Measurements from ENCODE around the gene DGKB. TPM values are rescaled to one million over a fixed set of nuclear protein-coding genes. Genes with fewer than 3 reads are reported as not detected.

DGKB gene
- total and polyA plus RNA-seq, 2 of the 8 experiments (the other 6 are each of a cell fraction or from before 2014, with no cell fraction given): 1.9 to 2.6 TPM

DNA sequence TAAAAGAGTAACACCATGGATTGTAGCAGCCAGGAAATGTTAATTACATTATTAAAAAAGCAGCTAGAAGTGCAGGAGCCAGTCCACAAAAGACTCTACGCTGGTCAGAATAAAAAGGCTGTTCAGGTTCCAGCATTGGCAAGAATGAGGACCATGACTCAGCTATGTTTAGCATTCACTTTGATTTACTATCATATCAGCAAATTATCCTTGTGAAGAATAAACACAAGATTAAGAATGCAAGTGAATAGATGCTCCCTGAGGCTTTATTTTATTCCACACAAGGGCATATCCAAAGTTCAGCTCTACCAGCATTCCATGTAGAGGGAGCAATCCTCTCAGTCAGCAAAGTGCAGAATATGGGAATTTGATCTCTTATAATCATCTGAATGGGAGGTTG lies 13.6 kb downstream of the DGKB start:
- H3K36me3 ChIP-seq (ENCODE audit: control insufficient read depth in 2 of 4, insufficient read depth in 4 of 4, low read length in 3 of 4): no peaks in the 10 kb centered on the region
- no peaks in the 10 kb centered on the region for H3K27me3 ChIP-seq (replicated peaks in 1 of 4; ENCODE audit: control insufficient read depth in 3 of 4, extremely low read depth in 1 of 4, insufficient read depth in 3 of 4, low read length in 3 of 4)
- H2BK120ac ChIP-seq (replicated peaks; ENCODE audit: low read depth, low read length): no peak overlapping the region
- H4K5ac ChIP-seq (ENCODE audit: insufficient read length, low read depth, low read length): no peak overlapping the region
- H3K79me2 ChIP-seq (ENCODE audit: control insufficient read depth in 1 of 2, insufficient read depth in 2 of 2, low read length in 2 of 2): no peaks in the 10 kb centered on the region
- ChIA-PET POLR2A (ENCODE audit: partially characterized antibody) (no interaction called here), CTCF (ENCODE audit: partially characterized antibody) (interaction anchor here (0.6 to 1.0 kb wide), 2 partner anchors 32 to 118 kb away, joined by 4 read pairs; no protein-coding TSS in a partner anchor)
- H4K20me1 ChIP-seq (replicated peaks in 1 of 2; ENCODE audit: control insufficient read depth in 1 of 2, insufficient read depth in 2 of 2, low read length in 2 of 2): no peaks in the 10 kb centered on the region
- H4K8ac ChIP-seq (ENCODE audit: extremely low read depth, insufficient read depth, low read length): no peak overlapping the region
- H4K91ac ChIP-seq (replicated peaks; ENCODE audit: insufficient read length, low read length): no peak overlapping the region
- no peaks in the 10 kb centered on the region for H3K9me3 ChIP-seq (ENCODE audit: insufficient read depth in 2 of 2, low read depth in 1 of 2, low read length in 1 of 2)
- H3K4me1 ChIP-seq (replicated peaks in 1 of 4; ENCODE audit: control insufficient read depth in 3 of 4, insufficient read depth in 4 of 4, low read length in 3 of 4): no peaks in the 10 kb centered on the region
- H2AK5ac ChIP-seq (ENCODE audit: low read depth, low read length): no peak overlapping the region
- no peak overlapping the region for H3K4ac ChIP-seq (replicated peaks; ENCODE audit: insufficient read length, low read depth, low read length)
- H3K56ac ChIP-seq (replicated peaks; ENCODE audit: insufficient read length, low read depth, low read length): no peak overlapping the region
- H2BK12ac ChIP-seq (ENCODE audit: low read depth, low read length): no peak overlapping the region
- 88% methylated on average over 1 of the region's 1 CpG; no CpG with 5 or more reads in 1 of the 2 experiments for WGBS, 2 experiments (ENCODE audit: extremely low coverage in 1 of 2, insufficient coverage in 1 of 2, insufficient read length in 1 of 2, insufficient replicate concordance in 2 of 2, low coverage in 1 of 2, low lambda C conversion rate in 2 of 2, missing lambda C conversion rate in 1 of 2)
- no peak overlapping the region for H3K27ac ChIP-seq (ENCODE audit: low read depth, low read length)
- H2BK5ac ChIP-seq (ENCODE audit: low read depth, low read length): no peak overlapping the region
- H3K4me3 ChIP-seq (ENCODE audit: extremely low read depth in 1 of 4, insufficient read depth in 2 of 4, low read depth in 3 of 4, low read length in 4 of 4): no peak overlapping the region
- no peak overlapping the region for H2BK20ac ChIP-seq (ENCODE audit: low read length)
- no peak overlapping the region for H2AFZ ChIP-seq (ENCODE audit: low read length)
- no peak overlapping the region for H3K4me2 ChIP-seq (ENCODE audit: insufficient read depth in 1 of 2, low read depth in 2 of 2, low read length in 2 of 2)
- H2BK15ac ChIP-seq (ENCODE audit: low read length): no peak overlapping the region
- no peaks in the 10 kb centered on the region for H3K79me1 ChIP-seq (ENCODE audit: low read depth, low read length)
- H3K14ac ChIP-seq (ENCODE audit: insufficient read length): no peak overlapping the region
- no peaks in the 10 kb centered on the region for H3K23me2 ChIP-seq (ENCODE audit: low read depth, low read length)
- no peak overlapping the region for H3K18ac ChIP-seq (ENCODE audit: extremely low read depth, low read length)
- DNase-seq (ENCODE audit: low read depth in 1 of 2, low spot score in 2 of 2) (no peak), FAIRE-seq (no peak)
- H3K23ac ChIP-seq (ENCODE audit: insufficient read length): no peak overlapping the region
- H3K9ac ChIP-seq (replicated peaks in 1 of 4; ENCODE audit: extremely low read depth in 1 of 4, low read depth in 3 of 4, low read length in 3 of 4): no peak overlapping the region
- no peak for TF ChIP-seq JUN (IDR thresholded peaks at IDR 0.05; ENCODE audit: low read depth, low read length)

All from H1 (cell line).